Lung (tissue), 12 donors: ENCODE data around the gene HDAC4. TPM values are rescaled to one million over a fixed set of nuclear protein-coding genes. Genes with fewer than 3 reads are reported as not detected.
A peak's percentile ranks its signal among the peaks of the same experiment; 100 is the strongest.

Experiments used
- ATAC-seq: fragments of 200-7000 bp; cut with Tn5 transposase; one replicate; pipeline ENCODE4 v1.9.1; 2020; ENCODE audit warnings: moderate number of reproducible peaks; ENCODE audit not compliant: insufficient read depth, low FRiP score
- DNase-seq, 3 donors: peaks; one replicate each; pipeline ENCODE4 v3.0.0-alpha.2; 2013 to 2017
- H3K27ac ChIP-seq, 2 donors: one replicate each; pipeline ENCODE4 v1.5.1; 2013; ENCODE audit warnings: mild to moderate bottlenecking in 2 of 2, moderate library complexity in 2 of 2, control low read depth in 1 of 2, inconsistent platforms in 1 of 2, low read depth in 1 of 2, low read length in 1 of 2
- H3K27me3 ChIP-seq, 3 donors: one replicate each; pipeline ENCODE4 v1.5.1; 2013; ENCODE audit warnings: low read length in 2 of 3; ENCODE audit not compliant: control insufficient read depth in 3 of 3, insufficient read depth in 3 of 3
- H3K36me3 ChIP-seq, 4 donors: one replicate each; pipeline ENCODE4 v1.5.1; 2013; ENCODE audit warnings: low read length in 4 of 4, mild to moderate bottlenecking in 1 of 4, moderate library complexity in 1 of 4; ENCODE audit not compliant: control insufficient read depth in 4 of 4, insufficient read depth in 4 of 4
- H3K4me1 ChIP-seq, 5 donors: one replicate each; pipeline ENCODE4 v1.5.1; 2013; ENCODE audit warnings: low read length in 5 of 5, mild to moderate bottlenecking in 2 of 5, moderate library complexity in 1 of 5; ENCODE audit not compliant: control insufficient read depth in 5 of 5, insufficient read depth in 5 of 5
- H3K4me3 ChIP-seq: one replicate; pipeline ENCODE4 v1.5.1; 2013; ENCODE audit warnings: mild to moderate bottlenecking, control low read depth, moderate library complexity
- H3K9ac ChIP-seq, 2 donors: one replicate each; pipeline ENCODE4 v1.5.1; 2013; ENCODE audit warnings: low read length in 2 of 2, control low read depth in 1 of 2; ENCODE audit not compliant: insufficient read depth in 1 of 2
- H3K9me3 ChIP-seq, 4 donors: one replicate each; pipeline ENCODE4 v1.5.1; 2013; ENCODE audit warnings: low read length in 3 of 4, mild to moderate bottlenecking in 1 of 4, moderate library complexity in 1 of 4; ENCODE audit not compliant: control insufficient read depth in 4 of 4, insufficient read depth in 3 of 4
- WGBS, 2 donors: extraction: QIAGEN DNeasy Blood & Tissue Kit; methylation state at CpG; one replicate each; pipeline ENCODE4 v1.1.7; 2013; 5-methylcytosine and 5-hydroxymethylcytosine counted together
- polyA plus RNA-seq, 2 donors: library from polyadenylated mRNA; stranded (reverse); fragments of 200-250 nt; gene quantifications; one replicate each; pipeline ENCODE4 v1.2.1, GENCODE V29; 2013
- total RNA-seq, 2 donors: library from RNA; depleted of rRNA in 1 of 2; stranded (reverse); fragments of >200 nt in 1 of 2; gene quantifications; one replicate each; pipeline ENCODE4 v1.2.1, GENCODE V29; 2014 to 2021
- TF ChIP-seq, protein P1 (sequence below): IDR thresholded peaks from 2 replicates; pipeline ENCODE4 v1.5.1; 2012; ENCODE audit warnings: mild to moderate bottlenecking; ENCODE audit errors: control extremely low read depth, extremely low read depth
- donor health status: control.
- donor health status: control.
- donor health status: Bipolar disorder and iron deficiency.
- donor health status: healthy.
- donor health status: DM: yes; HTN: yes; CAD: no.

HDAC4 gene
- total and polyA plus RNA-seq, 4 donors = 6.9 to 47.7 (median 20.7) TPM

DNA sequence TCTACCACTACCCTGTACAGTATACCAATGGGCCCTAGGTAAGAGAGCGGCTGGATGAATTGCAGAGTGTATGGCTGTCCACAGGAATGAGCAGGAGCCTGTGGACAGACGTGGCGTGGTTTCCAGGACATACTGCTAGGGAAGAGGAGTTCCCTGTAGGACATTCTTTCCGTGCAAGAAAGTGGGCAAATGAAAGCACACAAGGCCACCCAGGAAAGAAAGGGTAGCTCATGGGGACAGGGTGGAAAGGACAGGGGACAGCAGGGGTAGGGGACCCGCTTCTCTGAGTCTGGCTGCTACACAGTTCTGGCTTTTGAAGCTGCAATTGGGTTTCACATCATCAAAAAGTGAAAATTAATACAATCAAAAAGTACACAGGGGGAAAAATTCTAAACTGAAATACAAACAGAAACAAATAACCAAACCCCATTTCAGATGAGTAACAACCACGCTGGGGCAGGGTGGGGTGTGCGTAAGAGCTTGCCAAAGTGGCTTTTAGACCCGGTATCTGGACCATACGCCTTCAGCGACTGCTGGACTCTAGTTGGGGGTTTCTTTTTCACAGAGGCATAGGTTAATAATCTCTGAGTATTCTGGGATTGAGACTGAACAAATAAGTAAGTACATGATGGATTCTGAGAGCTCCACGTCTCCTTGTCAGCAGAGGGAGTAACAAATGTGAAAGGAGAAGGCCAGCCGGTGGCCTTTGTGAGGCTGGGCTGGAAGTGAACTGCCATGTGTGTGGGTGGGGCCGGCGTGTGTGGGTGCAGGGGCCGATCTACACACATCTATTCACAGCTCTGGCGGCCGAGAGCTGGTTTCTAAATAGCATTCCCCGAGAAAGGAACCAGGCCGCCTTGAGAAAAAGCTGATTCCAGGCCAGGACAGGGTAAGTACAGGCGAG, 84.0 kb downstream of the HDAC4 start:
- Histone ChIP-seq H3K4me3 (no peak overlapping the region), H3K9me3 (no peaks in the 10 kb centered on the region), H3K27ac (peak overlapping the region in 1 of 2 donors; percentile 88), H3K9ac (no peak overlapping the region), H3K36me3 (no peaks in the 10 kb centered on the region), H3K4me1 (peaks cover 6 to 42% (median 12%) of the 10 kb centered on the region in 5 donors), H3K27me3 (no peaks in the 10 kb centered on the region)
- ATAC-seq = peak; percentile 37
- TF ChIP-seq, protein P1, sequence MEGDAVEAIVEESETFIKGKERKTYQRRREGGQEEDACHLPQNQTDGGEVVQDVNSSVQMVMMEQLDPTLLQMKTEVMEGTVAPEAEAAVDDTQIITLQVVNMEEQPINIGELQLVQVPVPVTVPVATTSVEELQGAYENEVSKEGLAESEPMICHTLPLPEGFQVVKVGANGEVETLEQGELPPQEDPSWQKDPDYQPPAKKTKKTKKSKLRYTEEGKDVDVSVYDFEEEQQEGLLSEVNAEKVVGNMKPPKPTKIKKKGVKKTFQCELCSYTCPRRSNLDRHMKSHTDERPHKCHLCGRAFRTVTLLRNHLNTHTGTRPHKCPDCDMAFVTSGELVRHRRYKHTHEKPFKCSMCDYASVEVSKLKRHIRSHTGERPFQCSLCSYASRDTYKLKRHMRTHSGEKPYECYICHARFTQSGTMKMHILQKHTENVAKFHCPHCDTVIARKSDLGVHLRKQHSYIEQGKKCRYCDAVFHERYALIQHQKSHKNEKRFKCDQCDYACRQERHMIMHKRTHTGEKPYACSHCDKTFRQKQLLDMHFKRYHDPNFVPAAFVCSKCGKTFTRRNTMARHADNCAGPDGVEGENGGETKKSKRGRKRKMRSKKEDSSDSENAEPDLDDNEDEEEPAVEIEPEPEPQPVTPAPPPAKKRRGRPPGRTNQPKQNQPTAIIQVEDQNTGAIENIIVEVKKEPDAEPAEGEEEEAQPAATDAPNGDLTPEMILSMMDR = no peak
- peak; percentile 57 to 71 (median 67) for DNase-seq
- 72 to 82% methylated on average over 20 of the region's 20 CpGs for WGBS, 2 donors

DNA sequence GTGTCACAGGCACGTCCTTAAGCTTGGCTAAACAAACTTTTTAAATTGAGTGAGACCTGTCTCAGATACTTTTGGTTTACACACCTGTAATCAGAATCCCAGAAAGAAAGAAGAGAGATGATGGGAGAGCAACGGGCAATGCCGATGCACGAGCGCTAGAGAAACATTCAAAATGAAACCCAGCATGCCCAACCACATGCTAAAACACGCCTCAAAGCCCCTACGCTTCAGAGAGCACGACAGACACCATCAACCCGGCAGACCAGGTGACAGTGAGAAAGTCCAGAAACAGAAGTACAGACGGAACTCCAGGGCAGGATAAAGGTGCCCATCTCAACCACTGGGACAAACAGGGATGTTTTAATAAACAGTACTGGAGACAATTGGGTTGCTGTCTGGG, 85.5 kb downstream of the HDAC4 start:
- no peak overlapping the region for H3K27ac ChIP-seq
- TF ChIP-seq, protein P1 = no peak
- no peaks in the 10 kb centered on the region for H3K27me3 ChIP-seq
- ATAC-seq (no peak), DNase-seq (peak in 1 of 3 donors; percentile 4)
- no peak overlapping the region for H3K4me3 ChIP-seq
- H3K9ac ChIP-seq = no peak overlapping the region
- 94 to 99% methylated on average over 10 of the region's 10 CpGs for WGBS, 2 donors
- no peaks in the 10 kb centered on the region for H3K36me3 ChIP-seq
- peaks cover 12 to 57% (median 23%) of the 10 kb centered on the region in 5 donors for H3K4me1 ChIP-seq
- H3K9me3 ChIP-seq = no peaks in the 10 kb centered on the region

DNA sequence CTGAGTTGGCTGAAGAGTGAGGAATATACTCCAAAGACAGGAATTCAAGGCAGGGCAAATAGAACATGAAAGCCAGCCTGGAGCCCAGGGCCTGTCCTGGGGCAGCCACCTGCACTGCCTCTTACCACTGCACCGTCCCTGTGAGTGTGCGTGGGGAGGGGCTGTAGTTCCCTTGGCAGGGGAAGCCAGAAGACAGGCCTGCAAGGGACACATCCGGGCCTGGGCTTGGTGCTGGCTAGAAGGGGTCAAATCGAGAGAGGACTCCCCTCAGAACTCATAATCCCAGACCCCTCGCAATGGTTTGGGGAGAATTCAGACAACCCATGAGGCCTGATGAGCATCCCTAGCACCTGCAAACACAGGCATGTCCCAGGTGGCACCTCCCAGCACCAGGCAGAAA, 87.0 kb downstream of the HDAC4 start:
- H3K4me3 ChIP-seq = no peak overlapping the region
- WGBS, 2 donors = 97 to 98% methylated on average over 5 of the region's 5 CpGs
- no peaks in the 10 kb centered on the region for H3K27me3 ChIP-seq
- DNase-seq (peak in 1 of 3 donors; percentile 5), ATAC-seq (no peak)
- peaks cover 21 to 62% (median 27%) of the 10 kb centered on the region in 5 donors for H3K4me1 ChIP-seq
- TF ChIP-seq, protein P1 = no peak
- peak overlapping the region in 1 of 2 donors; percentile 5 for H3K27ac ChIP-seq
- no peaks in the 10 kb centered on the region for H3K36me3 ChIP-seq
- H3K9me3 ChIP-seq = no peaks in the 10 kb centered on the region
- no peak overlapping the region for H3K9ac ChIP-seq
